SK-N-SH (cell line): ENCODE results near the gene PLAC9.

Experiments used
- EP300 ChIP-seq, 2 experiments: IDR thresholded peaks; 2 replicates each; pipeline versions ENCODE4 v1.4.0 to v1.6.1; 2012; ENCODE audit warnings: borderline replicate concordance in 1 of 2, low read depth in 1 of 2, low read length in 1 of 2
- FOSL2 ChIP-seq: IDR thresholded peaks from 2 replicates; pipeline ENCODE4 v1.4.0; 2012; ENCODE audit warnings: low read depth, mild to moderate bottlenecking, moderate library complexity, borderline replicate concordance
- FOXM1 ChIP-seq: IDR thresholded peaks from 2 replicates; pipeline ENCODE4 v1.4.0; 2012; ENCODE audit warnings: low read depth, mild to moderate bottlenecking
- RCOR1 ChIP-seq: fragments of 150-350 bp; IDR thresholded peaks from 2 replicates; pipeline ENCODE4 v1.6.1; 2017; ENCODE audit warnings: antibody characterized with exemption, low read length
- SIN3A ChIP-seq: IDR thresholded peaks from 2 replicates; pipeline ENCODE4 v1.6.1; 2012; ENCODE audit warnings: low read depth, mild to moderate bottlenecking, low read length, moderate library complexity, borderline replicate concordance
- TF ChIP-seq, protein P1 (sequence below): fragments of 200-600 bp; sonication (generic); IDR thresholded peaks from 2 replicates; pipeline ENCODE4 v1.6.1; 2017; ENCODE audit warnings: antibody characterized with exemption, mild to moderate bottlenecking, moderate library complexity
- TF ChIP-seq, protein P2 (sequence below): IDR thresholded peaks from 2 replicates; pipeline ENCODE4 v1.4.0; 2012; ENCODE audit warnings: low read depth, borderline replicate concordance
- TF ChIP-seq, protein P3 (sequence below): IDR thresholded peaks from 2 replicates; pipeline ENCODE4 v1.6.1; 2012; ENCODE audit warnings: mild to moderate bottlenecking, low read depth, low read length, moderate library complexity
- TF ChIP-seq, protein P4 (sequence below): IDR thresholded peaks from 2 replicates; pipeline ENCODE4 v1.4.0; 2012; ENCODE audit warnings: low read depth, borderline replicate concordance

DNA sequence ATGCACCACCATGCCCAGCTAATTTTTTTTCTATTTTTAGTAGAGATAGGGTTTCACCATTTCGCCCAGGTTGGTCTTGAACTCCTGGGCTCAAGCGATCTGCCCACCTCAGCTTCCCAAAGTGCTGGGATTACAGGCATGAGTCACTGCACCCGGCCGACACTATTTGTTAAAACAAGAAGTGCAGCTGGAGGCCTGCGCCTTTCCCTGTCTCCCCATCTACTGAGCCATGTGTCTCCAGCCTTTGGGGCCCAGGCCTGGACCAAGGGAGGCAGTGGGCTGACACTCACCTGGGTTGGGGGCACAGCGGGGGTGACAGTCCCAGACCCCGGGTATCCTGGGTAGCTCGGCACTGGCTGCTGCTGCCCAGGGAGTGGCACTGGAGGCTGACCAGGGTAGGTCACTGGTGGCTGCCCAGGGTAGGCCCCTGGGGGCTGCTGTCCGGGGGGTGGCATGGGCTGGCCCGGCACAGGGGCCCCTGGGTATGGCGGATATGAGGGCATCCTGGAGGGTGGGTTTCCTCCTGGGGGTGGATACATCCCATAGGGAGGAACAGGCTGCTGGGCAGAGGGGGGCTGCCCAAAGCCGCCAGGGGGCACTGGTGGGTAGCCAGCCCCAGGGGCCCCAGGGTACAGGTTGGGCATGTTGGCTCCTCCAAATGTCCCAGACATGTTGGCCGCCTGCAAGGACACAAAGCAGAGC, 36.3 kb downstream of the PLAC9 start:
- TF ChIP-seq, protein P1, sequence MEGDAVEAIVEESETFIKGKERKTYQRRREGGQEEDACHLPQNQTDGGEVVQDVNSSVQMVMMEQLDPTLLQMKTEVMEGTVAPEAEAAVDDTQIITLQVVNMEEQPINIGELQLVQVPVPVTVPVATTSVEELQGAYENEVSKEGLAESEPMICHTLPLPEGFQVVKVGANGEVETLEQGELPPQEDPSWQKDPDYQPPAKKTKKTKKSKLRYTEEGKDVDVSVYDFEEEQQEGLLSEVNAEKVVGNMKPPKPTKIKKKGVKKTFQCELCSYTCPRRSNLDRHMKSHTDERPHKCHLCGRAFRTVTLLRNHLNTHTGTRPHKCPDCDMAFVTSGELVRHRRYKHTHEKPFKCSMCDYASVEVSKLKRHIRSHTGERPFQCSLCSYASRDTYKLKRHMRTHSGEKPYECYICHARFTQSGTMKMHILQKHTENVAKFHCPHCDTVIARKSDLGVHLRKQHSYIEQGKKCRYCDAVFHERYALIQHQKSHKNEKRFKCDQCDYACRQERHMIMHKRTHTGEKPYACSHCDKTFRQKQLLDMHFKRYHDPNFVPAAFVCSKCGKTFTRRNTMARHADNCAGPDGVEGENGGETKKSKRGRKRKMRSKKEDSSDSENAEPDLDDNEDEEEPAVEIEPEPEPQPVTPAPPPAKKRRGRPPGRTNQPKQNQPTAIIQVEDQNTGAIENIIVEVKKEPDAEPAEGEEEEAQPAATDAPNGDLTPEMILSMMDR: no peak
- TF ChIP-seq, protein P2, sequence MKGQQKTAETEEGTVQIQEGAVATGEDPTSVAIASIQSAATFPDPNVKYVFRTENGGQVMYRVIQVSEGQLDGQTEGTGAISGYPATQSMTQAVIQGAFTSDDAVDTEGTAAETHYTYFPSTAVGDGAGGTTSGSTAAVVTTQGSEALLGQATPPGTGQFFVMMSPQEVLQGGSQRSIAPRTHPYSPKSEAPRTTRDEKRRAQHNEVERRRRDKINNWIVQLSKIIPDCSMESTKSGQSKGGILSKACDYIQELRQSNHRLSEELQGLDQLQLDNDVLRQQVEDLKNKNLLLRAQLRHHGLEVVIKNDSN: no peak
- no peak for TF ChIP-seq FOXM1
- TF ChIP-seq RCOR1: no peak
- TF ChIP-seq SIN3A: no peak
- TF ChIP-seq EP300 (IDR thresholded peaks at IDR 0.05; ENCODE audit: borderline replicate concordance in 1 of 2, low read depth in 1 of 2, low read length in 1 of 2): no peak
- TF ChIP-seq, protein P3, sequence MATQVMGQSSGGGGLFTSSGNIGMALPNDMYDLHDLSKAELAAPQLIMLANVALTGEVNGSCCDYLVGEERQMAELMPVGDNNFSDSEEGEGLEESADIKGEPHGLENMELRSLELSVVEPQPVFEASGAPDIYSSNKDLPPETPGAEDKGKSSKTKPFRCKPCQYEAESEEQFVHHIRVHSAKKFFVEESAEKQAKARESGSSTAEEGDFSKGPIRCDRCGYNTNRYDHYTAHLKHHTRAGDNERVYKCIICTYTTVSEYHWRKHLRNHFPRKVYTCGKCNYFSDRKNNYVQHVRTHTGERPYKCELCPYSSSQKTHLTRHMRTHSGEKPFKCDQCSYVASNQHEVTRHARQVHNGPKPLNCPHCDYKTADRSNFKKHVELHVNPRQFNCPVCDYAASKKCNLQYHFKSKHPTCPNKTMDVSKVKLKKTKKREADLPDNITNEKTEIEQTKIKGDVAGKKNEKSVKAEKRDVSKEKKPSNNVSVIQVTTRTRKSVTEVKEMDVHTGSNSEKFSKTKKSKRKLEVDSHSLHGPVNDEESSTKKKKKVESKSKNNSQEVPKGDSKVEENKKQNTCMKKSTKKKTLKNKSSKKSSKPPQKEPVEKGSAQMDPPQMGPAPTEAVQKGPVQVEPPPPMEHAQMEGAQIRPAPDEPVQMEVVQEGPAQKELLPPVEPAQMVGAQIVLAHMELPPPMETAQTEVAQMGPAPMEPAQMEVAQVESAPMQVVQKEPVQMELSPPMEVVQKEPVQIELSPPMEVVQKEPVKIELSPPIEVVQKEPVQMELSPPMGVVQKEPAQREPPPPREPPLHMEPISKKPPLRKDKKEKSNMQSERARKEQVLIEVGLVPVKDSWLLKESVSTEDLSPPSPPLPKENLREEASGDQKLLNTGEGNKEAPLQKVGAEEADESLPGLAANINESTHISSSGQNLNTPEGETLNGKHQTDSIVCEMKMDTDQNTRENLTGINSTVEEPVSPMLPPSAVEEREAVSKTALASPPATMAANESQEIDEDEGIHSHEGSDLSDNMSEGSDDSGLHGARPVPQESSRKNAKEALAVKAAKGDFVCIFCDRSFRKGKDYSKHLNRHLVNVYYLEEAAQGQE: no peak
- TF ChIP-seq, protein P4, sequence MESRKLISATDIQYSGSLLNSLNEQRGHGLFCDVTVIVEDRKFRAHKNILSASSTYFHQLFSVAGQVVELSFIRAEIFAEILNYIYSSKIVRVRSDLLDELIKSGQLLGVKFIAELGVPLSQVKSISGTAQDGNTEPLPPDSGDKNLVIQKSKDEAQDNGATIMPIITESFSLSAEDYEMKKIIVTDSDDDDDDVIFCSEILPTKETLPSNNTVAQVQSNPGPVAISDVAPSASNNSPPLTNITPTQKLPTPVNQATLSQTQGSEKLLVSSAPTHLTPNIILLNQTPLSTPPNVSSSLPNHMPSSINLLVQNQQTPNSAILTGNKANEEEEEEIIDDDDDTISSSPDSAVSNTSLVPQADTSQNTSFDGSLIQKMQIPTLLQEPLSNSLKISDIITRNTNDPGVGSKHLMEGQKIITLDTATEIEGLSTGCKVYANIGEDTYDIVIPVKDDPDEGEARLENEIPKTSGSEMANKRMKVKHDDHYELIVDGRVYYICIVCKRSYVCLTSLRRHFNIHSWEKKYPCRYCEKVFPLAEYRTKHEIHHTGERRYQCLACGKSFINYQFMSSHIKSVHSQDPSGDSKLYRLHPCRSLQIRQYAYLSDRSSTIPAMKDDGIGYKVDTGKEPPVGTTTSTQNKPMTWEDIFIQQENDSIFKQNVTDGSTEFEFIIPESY: no peak
- TF ChIP-seq FOSL2: no peak
